HG03558 (cell line): Measurements from ENCODE around the gene ANKUB1.

Experiments used
- ATAC-seq: cut with Tn5 transposase; IDR thresholded peaks from one replicate; pipeline ENCODE4 v1.9.1; 2021; ENCODE audit warnings: moderate number of reproducible peaks; ENCODE audit not compliant: unreplicated experiment; ENCODE audit errors: extremely low read depth

ANKUB1 gene

GRCh38 chr3:149717391-149718056 is 74.8 kb downstream of the ANKUB1 start:
- ATAC-seq: no peak

GRCh38 chr3:149716984-149717383 is 75.4 kb downstream of the ANKUB1 start:
- no peak for ATAC-seq

GRCh38 chr3:149715247-149715646 is 77.1 kb downstream of the ANKUB1 start:
- no peak for ATAC-seq

- ATAC-seq: no peak
Measured at GRCh38 chr3:149713730-149714654, 78.4 kb downstream of the ANKUB1 start.
